Stimulated activated CD8-positive, alpha-beta memory T cell treated with anti-CD3 and anti-CD28 coated beads, Interleukin-4, amount 100 ng/mL, for 24 hours (primary cell): ENCODE results near the gene GAS2L1.

Experiments used
- DNase-seq: peaks from one replicate; pipeline ENCODE4 v3.0.0-alpha.2; 2020; ENCODE audit warnings: low read depth

GAS2L1 gene

DNA sequence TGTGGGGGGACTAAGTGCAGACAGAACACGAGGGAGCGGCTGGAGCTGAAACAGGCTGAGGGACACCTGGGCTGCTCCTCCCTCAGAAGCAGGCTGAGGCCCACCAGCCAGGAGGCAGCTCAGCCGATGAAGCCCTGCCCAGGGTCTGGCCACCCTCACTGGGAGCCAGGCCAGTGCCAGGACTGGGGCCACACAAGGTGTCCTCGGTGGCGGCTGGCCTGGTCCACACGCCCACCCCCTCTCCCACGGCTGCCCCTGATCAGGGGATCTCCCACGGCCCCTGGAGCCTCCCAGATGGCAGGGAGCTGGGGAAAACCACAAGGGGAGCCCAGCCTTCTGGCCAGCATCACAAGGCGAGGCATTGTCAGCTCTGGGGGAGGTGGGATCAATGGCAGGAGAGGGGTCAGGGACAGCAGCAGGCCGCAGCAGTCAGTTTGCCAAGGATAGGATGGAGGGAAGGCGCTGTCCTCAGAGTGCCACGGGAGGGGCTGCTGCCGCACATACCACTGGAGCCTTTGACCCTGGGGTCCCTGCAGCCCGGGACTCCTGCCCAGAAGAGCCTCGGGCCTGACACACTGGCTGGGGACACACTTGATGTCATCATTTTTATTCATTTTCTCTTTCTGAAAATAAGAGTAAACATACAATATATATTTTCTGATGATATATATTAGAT lies 20.8 kb downstream of the GAS2L1 start:
- DNase-seq = no peak

DNA sequence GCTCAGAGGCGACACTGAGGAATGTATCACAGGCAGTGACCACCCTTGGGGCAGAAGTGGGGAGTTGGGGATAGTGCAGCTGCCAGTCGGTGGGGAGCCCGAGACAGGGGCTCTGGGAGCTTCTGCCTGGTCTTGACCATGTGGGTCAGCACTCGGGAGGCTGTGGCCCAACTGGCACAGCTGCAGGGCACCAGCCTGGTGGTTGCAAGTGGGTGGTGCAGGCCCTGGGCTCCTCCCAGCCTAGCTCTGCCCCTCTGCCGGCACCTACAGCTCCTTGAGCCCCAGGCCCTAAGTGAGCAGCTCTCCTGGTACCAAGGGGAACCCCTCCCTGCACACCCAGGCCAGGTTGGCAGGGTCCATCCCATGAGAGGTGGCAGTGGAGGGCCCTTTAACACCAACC lies 21.6 kb downstream of the GAS2L1 start:
- DNase-seq = no peak

DNA sequence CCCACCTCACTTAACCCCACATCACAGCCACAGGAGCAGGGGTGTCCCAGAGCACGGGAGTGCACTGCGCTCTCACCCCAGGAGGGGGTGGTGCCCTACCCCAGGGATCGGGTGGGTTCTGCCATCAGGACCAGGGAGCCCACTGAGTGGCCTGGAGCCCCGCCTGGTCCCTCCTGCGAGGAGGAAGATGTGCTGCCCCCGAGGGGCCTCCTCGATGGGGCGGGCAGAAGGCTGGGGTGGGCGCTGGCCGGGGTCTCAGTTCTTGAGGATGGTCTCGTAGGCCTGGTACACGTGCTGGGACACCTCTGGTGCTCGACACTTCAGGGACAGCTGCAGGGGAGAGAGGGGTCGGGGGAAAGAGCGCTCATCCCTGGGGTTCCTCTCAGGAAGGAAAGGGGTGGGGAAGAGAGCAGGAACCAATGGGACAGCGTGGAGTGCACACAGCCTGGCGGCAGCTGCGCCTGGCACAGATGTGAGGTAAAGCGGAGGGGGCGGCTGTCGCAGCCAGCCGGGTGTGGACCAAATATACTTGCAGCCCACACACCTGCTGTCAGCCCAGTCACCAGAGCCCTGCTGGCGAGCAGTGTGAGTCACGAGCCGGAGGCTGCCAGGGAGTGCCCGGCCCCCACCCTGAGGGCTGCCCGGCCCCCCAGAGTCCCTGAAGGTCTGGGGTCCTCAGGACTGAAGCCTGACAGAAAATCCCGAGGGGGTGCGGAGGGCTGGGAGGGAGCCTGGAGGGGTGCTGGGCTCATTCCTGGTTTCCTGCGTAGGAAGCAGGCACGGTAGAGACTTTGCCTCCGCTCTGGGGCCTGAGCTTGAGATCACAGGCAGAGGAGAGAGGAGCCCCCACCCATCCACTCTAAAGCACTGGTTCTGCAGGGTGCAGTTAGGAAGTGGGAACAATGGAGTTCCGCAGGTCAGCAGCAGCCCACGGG lies 22.4 kb downstream of the GAS2L1 start:
- no peak for DNase-seq

DNA sequence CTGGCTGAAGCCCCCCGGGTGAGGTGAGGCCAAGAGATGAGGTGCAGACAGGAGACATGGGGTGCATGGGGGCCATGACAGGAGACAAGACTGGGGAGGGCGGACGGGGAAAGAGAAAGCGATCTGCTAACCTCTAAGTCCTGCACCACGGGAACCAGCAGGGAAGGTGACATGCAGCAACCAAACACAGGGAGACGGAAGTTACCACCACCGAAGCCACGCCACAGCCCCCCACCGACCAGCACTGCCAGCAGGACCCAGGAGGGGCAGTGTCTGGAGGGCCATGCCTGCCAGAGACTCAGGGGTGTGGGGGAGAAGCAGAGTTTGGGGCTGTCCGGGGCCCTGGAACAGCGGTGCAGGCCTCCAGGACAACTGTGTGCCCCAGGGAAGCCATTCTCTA lies 23.1 kb downstream of the GAS2L1 start:
- no peak for DNase-seq

DNA sequence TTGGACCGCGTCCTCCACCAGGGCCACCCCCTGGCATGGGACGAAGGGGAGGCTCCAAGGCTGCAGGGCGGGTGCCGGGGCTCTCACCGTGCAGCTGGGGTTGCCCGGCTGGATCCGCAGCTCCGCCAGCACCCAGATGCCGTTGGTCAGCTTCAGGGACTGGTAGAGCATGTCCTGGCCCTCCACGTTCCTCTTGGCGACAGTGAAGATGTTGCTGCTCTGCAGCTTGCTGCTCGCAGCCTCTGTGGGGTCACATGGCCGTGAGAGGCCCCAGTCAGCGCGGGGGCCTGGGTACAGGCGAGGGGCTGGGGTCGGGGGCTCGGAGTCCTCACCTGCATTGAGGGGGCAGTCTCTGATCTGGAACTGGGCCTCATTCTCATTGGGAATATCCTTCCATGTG lies 23.8 kb downstream of the GAS2L1 start:
- no peak for DNase-seq

DNA sequence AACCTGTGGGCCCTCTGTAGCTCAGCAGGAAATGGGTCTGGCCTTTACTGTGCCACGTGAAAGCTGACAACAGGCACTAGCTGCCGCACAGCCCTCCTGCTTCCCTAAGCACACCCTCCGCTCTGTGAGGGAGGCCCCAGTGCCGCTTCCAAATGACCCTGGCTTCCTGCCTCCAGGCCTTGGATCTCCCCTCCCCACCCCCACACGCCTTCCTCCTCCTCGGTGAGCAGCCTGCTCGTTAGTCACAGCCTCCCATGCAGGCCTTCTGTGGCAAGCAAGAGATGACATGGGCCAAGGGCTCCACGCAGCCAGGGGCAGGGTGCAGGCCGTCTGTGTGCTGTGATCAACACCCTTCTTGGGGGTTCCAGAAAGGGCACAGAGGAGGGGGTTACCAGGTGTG lies 24.3 kb downstream of the GAS2L1 start:
- no peak for DNase-seq

DNA sequence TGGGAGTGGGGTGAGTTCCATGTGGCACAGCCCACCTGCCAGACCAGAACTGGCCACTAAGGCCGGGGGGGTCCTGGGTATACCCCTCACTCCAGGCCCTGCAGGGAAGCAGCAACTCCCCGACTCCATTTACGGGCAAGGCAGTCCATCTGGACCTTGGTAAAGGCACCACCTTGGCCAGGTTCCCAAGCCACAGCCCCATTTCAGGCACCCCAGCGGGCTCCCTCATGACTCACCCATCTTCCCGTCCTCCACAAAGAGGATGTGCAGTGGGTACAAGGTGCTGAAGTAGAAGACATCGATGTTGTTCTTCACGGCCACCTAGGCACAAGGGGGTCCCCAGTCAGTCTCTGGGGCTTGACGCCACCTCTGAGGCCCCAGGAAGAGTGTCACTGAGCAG lies 24.8 kb downstream of the GAS2L1 start:
- no peak for DNase-seq

DNA sequence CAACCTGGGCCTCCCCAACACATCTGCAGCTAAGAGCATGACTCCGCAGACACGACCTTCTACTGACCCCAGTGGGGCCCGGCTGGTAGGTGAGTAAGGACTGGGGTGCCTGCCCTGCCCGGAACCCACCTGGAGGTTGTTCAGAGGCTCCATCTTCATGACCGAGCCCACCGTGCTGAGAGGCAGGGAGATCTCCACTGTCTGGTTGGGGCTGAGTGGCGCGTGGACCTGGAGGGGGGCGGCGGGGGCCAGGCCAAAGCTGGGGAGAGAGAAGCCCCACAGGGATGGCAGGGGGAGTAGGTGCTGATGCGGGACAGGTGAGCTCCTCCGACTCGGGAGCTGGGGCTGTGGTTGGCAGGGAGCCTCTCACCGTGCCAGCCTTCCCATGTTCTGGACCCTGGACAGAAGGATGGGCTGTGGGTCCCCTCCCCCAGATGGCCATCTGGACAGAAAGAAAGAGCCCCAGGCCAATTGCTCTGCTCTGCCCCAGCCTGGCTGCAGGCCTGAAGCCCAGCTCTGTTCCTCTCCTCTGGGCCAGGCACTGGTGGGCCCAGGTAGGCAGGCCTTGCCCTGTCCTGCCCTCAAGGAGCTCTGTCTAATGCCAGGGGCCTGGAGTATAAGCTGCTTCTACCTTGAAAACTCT lies 25.3 kb downstream of the GAS2L1 start:
- no peak for DNase-seq

DNA sequence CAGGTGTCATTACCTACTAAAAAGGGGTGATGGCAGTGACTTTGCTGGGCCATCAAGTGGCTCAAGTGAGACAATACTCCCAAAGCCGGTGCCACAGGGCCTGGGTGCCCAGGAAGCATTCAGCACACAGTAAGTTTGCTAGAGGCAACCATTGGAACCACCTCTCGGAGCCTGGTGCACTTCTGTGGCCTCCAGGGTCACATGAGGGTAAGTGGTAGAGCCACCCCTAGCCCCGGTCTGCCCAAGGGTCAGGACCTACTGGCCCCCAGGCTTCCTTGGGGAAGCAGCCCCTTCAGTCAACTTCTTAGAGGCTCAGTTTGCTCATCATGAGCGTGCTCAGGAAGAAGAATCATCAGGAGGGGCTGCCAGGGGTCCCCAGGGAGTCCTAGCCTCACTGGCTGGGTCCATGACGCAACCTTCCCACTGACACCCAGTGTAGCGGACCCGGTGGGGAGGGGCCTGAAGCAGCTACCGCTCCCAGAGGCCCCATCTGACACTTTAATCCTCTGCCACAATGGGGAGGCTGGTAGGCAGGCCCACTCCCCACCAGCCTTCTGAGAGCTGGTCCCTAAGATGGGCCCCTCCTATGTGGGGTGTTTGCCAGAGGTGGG lies 26.5 kb downstream of the GAS2L1 start:
- no peak for DNase-seq

DNA sequence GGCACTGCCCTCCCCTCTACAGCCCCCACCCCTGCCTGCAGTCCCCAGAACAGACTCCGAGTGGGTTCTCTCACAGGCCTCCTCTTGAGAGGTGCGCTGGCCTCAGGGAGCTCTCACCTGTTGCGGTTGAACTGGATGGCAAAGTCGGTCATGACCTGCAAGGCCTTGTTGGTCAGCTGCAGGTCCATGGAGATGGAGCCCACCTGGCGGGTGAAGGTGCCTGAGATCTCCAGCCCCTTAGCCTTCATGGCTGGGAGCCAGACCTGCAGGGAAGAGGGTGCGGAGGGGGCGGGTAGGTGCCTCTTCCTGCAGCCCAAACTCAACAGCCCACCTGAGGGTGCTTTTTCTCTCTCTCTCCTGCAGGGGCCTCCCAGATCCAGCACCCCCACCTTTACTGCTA lies 27.7 kb downstream of the GAS2L1 start:
- no peak for DNase-seq

DNA sequence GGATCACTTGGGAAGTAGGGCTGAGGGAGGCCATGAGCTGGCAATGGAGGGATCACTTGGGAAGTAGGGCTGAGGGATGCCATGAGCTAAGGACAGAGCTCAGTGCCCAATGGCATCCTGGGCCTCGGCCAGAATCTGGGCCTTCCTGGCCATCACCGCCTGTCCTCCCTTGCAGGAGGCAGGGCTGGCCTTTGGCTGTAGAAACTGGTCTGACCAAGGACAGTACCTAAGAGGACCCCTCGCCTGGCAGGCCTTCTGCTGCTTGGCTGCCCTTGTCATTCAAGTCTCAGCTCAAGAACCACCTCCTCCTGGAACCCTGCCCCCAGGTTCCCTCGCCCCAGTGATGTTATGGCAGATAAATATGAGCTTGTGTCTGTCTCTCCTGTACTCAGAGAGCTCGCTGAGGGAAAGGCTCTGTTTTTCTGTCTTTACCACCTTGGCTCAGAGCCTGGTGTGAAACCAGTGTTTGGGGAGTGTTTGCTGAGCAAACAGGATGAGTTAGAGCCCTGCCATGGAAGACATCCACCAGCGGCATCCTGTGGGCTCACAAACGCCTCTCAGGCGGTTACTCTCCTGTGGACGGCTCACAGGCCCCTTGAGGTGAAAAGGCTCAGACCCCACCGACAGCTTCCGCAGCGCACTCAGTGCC lies 28.4 kb downstream of the GAS2L1 start:
- DNase-seq = no peak

DNA sequence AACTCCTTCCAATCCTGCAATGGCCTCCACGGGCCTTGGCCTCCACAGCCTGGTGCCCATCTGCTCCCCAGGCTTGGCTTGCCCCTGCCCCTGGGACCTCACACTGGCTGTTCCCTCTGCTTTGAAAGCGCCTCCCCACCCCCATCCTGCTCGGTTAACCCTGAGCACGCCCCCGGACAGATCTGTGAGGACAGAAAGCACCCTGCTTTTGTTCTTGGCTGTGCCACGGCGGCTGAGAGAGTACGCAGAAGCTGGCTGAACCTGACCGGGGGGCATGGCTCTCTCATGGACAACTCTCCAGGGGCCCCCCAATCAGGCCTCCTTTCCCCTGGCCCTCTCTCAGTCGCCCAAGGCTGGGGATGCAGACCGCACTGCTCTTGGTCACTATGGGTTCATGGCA lies 29.2 kb downstream of the GAS2L1 start:
- DNase-seq = no peak

DNA sequence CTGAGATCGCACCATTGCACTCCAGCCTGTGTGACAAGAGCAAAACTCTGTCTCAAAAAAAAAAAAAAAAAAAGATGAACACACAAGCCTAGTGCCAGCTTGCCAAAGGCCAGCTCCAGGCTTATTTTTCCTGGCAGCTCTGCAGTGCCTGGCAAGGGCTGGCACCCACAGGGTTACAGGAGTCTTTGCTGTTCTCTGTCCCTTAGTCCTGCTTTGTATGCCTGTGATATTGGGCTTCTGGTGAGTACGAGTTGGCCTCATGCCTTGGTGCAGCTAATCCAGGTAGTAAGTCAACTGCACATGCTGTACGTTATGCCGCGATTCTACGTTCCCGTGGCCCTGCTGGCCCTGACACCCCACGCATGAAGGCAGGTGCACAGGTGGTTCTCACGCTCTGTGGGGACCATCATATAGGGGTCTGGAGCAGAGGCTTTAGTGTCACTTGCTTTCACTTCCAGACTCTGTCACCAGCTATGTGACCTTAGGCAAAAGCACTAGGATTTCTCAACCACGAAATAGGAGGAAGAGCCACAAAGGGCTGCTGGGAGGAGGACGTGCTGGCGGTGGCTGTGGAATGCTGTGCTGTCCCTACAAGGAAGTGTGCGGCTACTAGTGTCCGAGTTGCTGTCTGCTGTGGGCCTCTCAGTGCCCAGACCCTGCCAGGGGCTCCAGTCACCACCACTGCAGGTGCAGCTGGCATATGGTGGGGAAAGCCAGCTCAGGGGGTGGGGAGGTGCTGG lies 30.5 kb downstream of the GAS2L1 start:
- DNase-seq = no peak

DNA sequence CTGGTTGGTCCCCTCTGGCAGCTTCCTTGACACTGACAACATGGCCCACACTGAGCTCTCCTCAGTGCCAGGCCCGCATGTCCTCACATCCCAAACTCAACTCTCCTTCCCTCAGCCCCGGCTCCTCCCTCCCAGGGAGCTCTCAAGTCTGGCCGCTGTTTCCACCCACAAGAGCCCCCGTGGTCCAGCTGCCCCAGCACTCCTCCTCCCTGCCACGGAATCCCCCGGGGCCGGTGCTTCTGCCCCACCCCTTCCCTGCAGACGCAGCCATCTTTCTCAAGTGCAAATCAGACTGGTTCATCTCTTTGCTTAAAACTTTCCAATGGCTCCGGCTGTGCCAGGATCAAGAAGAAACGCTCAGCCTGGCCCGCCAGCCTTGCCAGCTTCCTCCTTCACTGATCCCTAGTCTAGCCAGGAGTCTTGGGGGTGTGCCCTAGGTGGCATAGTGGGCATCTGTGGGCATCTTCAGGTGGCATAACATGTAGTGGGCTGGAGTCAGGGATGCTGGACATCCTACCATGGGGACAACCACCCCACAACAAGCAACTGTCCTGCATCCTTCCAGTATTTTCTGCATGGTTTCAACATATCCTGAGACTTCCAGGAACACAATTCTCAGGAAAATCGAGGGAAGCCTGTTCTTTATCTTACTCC lies 31.3 kb downstream of the GAS2L1 start:
- DNase-seq = no peak

DNA sequence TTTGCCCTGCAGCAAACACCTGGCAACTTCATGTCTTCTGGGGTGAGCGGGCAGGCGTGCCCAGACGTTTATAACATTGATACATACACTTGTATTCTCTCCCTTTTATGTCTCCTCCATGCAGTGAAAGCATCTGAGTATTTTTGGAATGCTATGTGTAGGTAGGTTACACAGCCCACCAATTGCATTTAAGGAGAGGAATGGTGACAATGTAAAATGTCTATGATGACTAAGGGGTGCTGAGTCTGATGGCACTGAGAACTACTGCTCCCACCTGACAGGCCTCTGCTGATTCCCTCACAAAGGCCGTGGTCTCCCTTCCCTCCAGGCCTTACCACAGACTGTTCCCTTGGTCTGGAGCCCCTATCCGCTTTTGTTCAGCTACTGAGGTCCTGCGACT lies 31.9 kb downstream of the GAS2L1 start:
- no peak for DNase-seq

DNA sequence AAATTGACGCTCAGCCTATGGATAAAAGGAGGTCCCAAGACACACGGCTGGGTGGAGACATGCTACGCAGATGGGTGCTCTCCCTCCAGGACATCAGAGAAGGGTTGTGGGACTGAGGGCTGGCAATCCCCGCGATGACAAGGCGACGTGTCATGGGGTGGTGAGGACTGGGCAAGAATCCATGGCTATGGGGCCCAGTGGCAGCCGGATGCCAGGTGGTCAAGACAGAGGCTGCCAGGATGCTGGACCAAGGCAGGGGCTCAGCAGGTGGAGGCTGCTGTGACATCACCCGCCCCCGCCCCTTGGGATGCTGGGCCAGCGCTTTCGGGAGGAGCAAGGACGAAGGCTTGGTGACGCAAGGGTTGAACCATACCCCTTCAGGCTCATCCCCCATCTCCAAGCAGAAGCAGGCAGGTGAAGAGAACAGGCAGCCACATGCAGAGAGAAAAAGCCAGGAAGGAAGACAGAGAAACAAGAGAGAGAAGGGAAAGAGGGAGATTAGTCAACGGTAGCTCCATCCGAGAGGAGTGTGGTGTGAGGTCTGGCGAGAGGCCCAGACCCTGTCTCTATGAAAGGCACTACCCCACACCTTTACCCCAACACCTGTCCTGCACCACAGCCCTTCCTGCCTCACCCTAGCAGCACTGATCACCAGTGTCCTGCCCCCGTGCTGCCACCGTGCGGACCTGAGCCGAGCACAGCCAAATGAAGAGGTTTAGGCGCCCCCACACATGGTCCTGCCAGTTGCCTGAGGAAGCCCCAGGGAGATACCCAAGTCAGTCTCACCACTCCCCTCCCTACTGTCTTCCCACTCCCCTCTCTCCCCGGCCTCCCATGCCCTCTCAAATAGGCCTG lies 33.2 kb downstream of the GAS2L1 start:
- DNase-seq = no peak

DNA sequence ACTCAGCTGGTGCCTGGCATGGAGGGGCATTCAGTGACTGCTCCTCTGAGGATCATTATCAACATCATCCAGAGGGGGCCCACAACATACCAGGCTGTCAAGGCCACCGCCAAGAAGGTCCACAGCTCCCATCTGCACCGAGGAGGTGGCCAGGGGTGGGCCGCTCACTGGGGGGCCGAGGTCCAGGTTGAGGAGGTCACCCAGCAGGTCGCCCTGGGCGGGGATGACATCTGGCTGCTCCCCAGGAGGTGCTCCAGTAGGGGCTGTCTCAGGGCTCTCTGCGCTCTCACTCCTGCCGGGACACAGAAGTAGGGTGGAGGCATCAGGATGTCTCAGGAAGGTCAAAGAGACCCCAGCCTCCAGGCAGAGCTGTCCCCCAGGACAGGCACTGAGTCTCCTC lies 34.1 kb downstream of the GAS2L1 start:
- no peak for DNase-seq

DNA sequence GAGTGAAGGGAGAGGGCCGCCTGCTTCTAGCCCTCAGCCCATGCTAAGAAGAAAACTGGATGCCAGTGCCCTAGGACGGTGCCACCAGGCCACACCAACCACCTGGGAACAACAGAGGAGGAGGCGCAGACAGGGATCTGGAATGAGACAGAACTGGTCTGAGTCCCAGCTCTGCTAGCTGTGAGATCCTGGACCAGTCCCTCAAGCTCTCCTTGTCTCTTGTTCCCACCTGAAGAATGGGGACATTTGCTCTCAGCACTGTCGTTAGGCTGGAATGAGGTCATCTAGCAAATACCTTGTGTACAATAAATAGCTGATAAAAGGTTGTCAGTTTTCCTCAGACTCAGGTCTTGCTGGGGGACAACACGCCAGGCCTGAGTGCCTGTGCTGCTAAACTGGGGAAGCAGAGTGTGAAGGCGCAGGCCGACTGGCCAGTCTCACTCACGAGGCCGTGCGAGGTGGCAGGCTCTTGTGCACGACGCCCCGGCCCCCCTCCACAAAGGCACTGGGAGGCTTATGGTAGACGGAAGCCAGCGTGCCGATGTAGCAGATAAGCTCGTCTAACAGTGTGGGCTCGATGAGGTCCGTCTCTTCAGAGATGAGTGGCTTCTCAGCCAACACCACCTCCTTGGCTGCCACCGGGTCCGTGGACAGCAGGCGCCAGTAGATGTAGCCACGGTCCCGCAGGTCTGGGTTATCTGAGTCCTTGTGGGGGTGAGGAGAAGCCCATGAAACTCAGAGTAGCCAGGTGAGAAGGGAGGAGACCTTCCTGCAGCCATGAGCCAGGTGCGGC lies 34.8 kb downstream of the GAS2L1 start:
- DNase-seq = no peak

DNA sequence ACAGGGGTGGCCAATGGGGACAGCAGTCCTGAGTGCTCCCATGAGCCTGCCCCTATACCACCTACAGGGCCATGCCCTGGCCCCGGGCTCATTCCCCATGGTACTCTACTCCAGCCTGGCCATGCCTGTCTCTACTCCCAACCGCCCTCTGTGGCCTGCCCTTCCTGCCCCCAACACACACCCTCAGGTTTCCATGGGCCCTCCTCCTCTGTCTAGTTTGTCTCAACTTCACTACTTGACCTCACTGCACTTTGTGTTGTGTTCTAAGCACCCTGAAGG lies 35.3 kb downstream of the GAS2L1 start:
- no peak for DNase-seq
